Esophagus squamous epithelium (tissue), 4 donors: ENCODE data around the gene RSF1.

Source experiments
- POLR2A ChIP-seq, 4 donors: fragments of 450-650 bp; IDR thresholded peaks; one replicate each; pipeline ENCODE4 v1.6.1; 2017; ENCODE audit warnings: antibody characterized with exemption in 4 of 4, mild to moderate bottlenecking in 4 of 4, moderate library complexity in 3 of 4
- TF ChIP-seq, protein P1 (sequence below), 6 experiments: fragments of 450-650 bp in 4 of 6; fragments of 200-600 bp in 2 of 6; sonication (generic) in 2 of 6; IDR thresholded peaks; one replicate each; pipeline ENCODE4 v1.5.1; 2016 to 2019; ENCODE audit warnings: antibody characterized with exemption in 6 of 6, mild to moderate bottlenecking in 4 of 6, moderate library complexity in 4 of 6

- TF ChIP-seq, protein P1, sequence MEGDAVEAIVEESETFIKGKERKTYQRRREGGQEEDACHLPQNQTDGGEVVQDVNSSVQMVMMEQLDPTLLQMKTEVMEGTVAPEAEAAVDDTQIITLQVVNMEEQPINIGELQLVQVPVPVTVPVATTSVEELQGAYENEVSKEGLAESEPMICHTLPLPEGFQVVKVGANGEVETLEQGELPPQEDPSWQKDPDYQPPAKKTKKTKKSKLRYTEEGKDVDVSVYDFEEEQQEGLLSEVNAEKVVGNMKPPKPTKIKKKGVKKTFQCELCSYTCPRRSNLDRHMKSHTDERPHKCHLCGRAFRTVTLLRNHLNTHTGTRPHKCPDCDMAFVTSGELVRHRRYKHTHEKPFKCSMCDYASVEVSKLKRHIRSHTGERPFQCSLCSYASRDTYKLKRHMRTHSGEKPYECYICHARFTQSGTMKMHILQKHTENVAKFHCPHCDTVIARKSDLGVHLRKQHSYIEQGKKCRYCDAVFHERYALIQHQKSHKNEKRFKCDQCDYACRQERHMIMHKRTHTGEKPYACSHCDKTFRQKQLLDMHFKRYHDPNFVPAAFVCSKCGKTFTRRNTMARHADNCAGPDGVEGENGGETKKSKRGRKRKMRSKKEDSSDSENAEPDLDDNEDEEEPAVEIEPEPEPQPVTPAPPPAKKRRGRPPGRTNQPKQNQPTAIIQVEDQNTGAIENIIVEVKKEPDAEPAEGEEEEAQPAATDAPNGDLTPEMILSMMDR (IDR thresholded peaks at IDR 0.05) = no peak
- TF ChIP-seq POLR2A (IDR thresholded peaks at IDR 0.05) = no peak
These were observed 150.5 kb downstream of the RSF1 start for GRCh38 chr11:77669848-77670511.
